HG03045 (cell line): ENCODE data around the gene MFRP.
"Not testable (repeated sequence)": the region's sequence is repeated elsewhere in the genome, so short reads cannot be mapped to it uniquely, and the experiment has no call there.

ENCODE experiments used
- ATAC-seq: cut with Tn5 transposase; IDR thresholded peaks from one replicate; pipeline ENCODE4 v1.9.1; 2021; ENCODE audit warnings: mild to moderate bottlenecking, moderate library complexity; ENCODE audit not compliant: unreplicated experiment

MFRP gene

GRCh38 chr11:119346605-119347004 is at the start of gene MFRP:
Gene MFRP, minus strand, starts transcription at chr11:119346705. Its CDS starts 192 bp downstream, at chr11:119346513.
- no peak for ATAC-seq

DNA sequence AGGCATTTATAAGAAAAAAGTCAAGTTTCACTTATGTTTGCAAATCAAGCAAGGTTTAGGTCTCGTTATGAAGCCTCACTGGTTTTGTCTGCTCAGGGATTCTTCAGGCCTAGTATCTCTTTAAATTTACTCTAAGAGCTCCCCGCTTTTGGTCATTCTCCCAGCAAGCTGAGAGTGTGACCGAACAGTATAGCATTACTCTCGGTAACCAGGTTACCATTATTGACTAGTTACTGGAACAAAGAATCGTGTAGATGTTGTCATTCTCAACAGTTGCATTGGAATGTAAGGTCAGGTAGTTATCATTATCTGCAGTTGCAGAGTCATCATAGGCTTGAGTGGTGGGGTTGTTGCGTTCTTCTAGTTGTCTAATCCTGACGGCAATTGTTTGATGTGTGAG is 44.8 kb upstream of the MFRP start:
- ATAC-seq: no peak

DNA sequence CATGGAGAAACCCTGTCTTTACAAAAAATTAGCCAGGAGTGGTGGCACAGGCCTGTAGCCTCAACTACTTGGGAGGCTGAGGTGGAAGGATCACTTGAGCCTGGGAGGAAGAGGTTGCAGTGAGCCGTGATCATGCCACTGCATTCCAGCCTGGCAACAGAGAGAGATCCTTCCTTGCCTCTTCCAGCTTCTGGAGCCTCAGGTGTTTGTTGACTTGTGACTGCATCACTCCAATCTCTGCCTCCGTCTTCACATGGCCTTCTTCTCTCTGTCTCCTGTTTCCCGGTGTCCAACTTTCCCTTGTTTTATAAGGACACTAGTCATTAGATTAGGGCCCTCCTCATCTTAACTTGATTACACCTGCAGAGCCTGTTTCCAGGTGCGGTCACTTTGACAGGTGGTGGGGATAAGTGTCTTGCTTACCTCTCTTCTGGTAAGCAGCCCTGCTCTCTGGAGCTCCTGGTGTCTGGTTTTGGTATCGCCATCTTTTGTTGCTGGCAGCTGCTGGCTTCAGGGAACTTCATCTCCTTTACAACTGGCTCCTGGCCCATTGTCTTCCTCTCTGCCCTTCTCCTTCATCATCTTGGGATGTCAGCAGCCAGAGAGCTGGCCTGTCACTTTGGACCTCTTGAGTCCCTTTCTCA is 43.2 kb upstream of the MFRP start:
- no peak for ATAC-seq

DNA sequence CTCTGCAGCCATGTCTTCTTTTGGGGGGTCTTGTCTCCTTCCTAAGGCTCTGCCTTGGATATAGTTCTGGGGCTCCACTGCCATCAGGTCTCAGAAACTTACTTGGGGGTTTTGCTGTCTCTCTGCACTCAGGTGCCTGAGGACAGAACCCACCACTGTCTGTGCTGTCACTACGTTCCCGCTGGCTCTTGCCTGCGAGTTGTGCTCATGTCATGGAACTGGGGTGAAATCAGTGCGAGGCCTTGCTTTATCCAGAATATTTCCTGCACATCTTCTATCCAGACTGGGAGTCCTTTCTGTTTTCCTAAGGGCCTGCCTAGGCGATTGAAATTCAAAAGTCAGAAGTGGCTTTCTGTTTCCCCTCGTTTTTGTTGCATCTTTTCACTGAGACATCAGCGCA is 41.6 kb upstream of the MFRP start:
- no peak for ATAC-seq

DNA sequence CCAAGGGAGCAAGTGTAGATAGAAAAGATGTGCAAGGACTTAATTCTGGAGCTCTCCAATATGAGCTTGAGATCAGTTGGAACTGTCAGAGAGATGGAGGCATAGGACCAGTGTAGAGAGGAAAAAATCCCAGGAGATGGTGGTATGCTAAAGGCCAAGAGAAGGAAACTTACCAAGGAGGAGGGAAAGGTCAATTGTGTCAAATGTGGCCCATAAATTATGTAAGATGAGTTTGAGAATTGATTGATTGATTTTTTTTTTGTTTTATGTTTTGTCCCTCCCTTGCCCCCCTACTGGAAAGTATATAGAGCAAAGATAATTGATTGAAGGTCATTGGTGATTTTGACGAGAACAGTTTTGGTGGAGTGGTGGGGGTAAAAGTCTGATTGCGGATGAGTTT is 37.8 kb upstream of the MFRP start:
- ATAC-seq: no peak

DNA sequence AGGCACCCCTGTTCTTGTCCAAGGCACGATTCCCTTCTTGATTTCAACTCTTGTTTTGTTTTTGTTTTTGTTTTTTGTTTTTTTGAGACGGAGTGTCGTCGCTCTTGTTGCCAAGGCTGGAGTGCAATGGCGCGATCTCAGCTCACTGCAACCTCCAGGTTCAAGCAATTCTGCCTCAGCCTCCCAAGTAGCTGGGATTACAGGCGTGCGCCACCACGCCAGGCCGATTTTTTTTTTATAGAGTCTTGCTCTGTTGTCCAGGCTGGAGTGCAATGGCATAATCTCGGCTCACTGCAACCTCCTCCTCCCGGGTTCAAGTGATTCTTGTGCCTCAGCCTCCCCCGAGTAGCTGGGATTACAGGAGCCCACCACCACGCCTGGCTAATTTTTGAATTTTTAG is 36.0 kb upstream of the MFRP start:
- not testable (repeated sequence) for ATAC-seq

GRCh38 chr11:119382101-119382500 is 35.6 kb upstream of the MFRP start:
- ATAC-seq: no peak

GRCh38 chr11:119381181-119381988 is 34.9 kb upstream of the MFRP start, which contains the start of gene USP2:
Gene USP2, minus strand, starts transcription at chr11:119381690. Its CDS starts 8,210 bp downstream, at chr11:119373480.
- ATAC-seq: peak; percentile 97

- no peak for ATAC-seq
Observed at GRCh38 chr11:119380827-119381180, 34.3 kb upstream of the MFRP start.

- ATAC-seq: no peak
Observed at GRCh38 chr11:119380160-119380826, 33.8 kb upstream of the MFRP start.

DNA sequence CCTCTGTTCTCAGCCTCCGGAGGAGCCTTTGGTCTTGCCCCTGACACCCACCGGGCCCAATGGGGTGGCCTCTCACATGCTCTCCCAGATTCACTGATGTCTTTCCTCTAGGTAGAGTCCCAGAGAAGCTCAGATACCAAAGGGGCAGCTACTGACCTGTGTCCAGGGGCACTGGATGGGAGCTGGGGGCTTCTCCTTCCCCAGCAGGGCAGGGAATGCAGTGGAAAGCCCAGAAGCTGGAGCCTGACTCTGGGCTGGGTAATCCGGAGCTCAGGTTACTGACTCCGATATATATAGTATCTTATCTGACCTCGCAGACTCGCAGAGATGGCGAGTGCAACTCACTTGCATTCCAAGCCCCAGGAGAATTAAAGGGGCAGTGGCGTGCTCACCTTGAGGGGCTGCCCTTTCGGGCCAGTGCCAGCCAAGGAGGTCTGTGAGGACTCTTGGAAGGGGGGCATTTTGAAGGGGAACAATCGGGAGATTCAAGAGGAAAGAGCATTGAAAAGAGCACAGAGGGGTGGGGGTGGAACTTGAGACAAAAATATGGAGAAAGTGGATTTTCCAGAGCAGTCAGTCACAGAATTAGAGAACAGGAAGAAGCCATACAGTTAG is 32.5 kb upstream of the MFRP start:
- ATAC-seq: no peak

- no peak for ATAC-seq
Observed at GRCh38 chr11:119377961-119378667, 31.6 kb upstream of the MFRP start.

GRCh38 chr11:119377112-119377901 is 30.8 kb upstream of the MFRP start:
- ATAC-seq: no peak

DNA sequence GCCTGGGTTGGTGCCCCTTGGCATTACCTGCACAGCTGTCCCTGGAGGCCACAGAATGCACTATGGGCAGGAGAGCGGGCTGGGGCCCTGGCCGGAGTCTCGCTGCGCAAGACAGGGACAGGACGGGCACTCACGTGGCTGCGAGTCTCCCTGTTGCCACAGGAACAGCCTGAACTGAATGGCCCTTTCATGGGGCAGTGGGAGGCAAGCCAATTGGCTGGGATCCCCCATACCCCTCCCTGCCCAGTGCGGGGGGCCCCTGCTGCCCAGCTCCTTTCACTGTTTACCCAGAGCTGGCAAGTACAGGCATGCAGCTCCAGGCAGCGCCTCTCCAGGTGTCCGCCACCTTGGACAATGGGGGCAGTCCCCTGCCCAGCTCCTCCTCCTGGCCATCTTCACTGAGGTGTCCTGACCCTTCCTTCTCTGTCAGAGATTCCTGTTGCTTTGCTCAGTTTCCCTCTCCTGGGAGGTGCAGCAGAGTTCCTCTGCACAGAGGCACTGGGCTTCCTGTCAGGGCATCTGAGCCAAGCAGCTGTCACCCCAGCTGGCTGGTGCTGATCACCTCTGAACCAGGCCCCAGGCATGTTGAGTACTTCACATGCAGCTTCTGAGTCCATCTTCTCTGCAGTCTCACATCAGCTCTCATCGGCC is 29.8 kb upstream of the MFRP start:
- no peak for ATAC-seq

DNA sequence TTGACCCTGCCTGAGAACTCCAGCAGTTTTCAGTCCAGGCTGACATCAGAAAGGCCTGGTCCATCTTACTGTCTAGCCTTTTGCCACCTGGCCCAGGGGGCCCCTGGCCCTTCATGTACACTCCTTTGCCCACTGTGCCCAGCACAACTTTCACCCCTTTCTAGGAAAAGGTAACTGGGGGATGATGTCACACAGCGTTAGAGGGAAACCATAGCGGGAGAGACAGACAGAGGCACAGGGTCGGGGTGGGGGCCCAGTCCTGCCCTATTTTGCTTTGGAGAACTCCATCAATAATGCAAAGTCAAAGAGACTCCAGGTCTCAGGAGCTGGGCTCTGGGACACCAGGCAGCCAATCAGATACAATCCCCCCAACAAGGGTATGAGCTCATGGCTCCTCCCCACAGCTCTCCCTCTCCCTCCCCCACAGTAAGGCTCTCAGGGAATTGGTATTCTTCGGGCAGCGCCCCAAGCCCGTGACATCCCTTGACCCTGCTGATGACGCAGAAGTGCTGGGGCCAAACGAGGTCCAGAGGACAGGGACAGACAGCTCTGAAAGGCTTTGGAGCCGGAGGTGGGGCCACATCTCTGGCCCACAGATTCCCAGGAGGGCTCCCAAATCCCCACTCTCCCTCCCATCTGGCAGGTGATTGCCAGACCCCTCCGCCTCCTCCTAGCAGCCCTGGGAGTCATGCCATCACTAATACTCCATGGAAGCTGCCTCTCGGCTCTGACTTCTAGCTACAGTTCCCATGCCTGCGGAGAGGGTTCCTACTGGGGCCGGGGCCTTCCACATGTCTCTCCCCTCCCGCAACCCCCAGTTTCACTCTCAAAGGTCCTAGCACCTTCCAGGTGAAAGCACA is 29.1 kb upstream of the MFRP start:
- ATAC-seq: no peak

GRCh38 chr11:119374632-119375336 is 28.3 kb upstream of the MFRP start:
- ATAC-seq: no peak

DNA sequence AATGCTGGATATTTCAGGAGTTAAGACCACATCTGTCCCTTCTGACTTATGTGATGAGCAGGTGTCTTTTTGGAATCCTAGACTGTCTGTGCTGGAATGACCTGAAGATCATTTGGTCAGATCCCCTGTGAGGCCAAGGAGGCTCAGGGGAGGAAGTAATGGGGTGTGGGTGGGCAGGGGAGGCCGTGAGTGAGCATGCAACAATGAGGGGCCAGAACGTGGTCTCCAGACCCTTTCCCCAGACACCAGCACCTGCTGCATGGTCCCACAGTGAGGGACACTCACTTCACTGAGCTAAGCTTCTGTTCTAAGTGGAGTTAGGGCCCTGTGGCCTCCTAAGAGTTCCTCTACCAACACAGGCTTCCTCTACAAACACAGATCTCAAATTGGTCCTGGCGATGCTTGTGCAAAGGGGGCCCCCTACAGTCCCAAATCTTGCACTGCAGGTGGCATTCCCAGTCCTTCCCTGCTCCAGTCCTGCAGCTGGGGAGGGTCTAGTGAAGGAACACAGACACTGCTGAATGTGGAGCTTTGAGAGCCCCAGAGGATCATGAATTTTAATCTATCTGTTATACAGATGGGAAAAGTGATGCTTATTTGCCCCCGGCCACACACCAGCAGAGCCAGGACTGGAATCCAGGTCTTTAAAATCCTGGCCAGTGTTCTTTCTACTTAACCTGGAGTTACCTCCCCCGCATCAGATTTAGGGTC is 27.6 kb upstream of the MFRP start:
- no peak for ATAC-seq
